CD14-positive monocyte (primary cell): ENCODE measurements around the gene SNHG17. TPM values are rescaled to one million over a fixed set of nuclear protein-coding genes. Genes with fewer than 3 reads are reported as not detected.

ENCODE experiments used
- DNase-seq, 3 donors: peaks; one replicate each; pipeline ENCODE4 v3.0.0-alpha.2; 2011 to 2022
- H2AFZ ChIP-seq: 2 replicates; pipeline ENCODE4 v1.6.0; 2012; ENCODE audit warnings: mild to moderate bottlenecking, low read depth, low read length, inconsistent platforms; ENCODE audit not compliant: insufficient read depth, poor library complexity, severe bottlenecking
- H3K27ac ChIP-seq, 2 donors: 1 replicate in 1 of 2; 2 replicates in 1 of 2; pipeline ENCODE4 v1.5.1; 2012 to 2013; ENCODE audit warnings: low read length in 2 of 2, control low read depth in 1 of 2, inconsistent platforms in 1 of 2, low read depth in 1 of 2, mild to moderate bottlenecking in 1 of 2
- H3K27me3 ChIP-seq, 2 donors: one replicate each; pipeline versions ENCODE4 v1.6.0 to v1.6.1; 2011 to 2013; ENCODE audit warnings: low read length in 2 of 2; ENCODE audit not compliant: control insufficient read depth in 2 of 2, insufficient read depth in 2 of 2
- H3K36me3 ChIP-seq, 2 donors: replicated peaks in 1 of 2; 1 replicate in 1 of 2; 2 replicates in 1 of 2; pipeline versions ENCODE4 v1.5.1 to v1.6.1; 2012 to 2013; ENCODE audit warnings: low read length in 2 of 2, control low read depth in 1 of 2, inconsistent platforms in 1 of 2, mild to moderate bottlenecking in 1 of 2; ENCODE audit not compliant: insufficient read depth in 2 of 2, control insufficient read depth in 1 of 2
- H3K4me1 ChIP-seq, 2 donors: 1 replicate in 1 of 2; 2 replicates in 1 of 2; pipeline versions ENCODE4 v1.5.1 to v1.6.1; 2012 to 2013; ENCODE audit warnings: low read length in 2 of 2, control low read depth in 1 of 2, inconsistent platforms in 1 of 2, mild to moderate bottlenecking in 1 of 2, moderate library complexity in 1 of 2; ENCODE audit not compliant: insufficient read depth in 2 of 2, control insufficient read depth in 1 of 2
- H3K4me2 ChIP-seq: replicated peaks from 2 replicates; pipeline ENCODE3; 2012; ENCODE audit warnings: low read length, moderate library complexity, mild to moderate bottlenecking; ENCODE audit not compliant: poor library complexity, severe bottlenecking; ENCODE audit errors: extremely low read depth
- H3K4me3 ChIP-seq, 3 experiments: fragments of 200-600 bp in 1 of 3; sonication (generic) in 1 of 3; replicated peaks in 1 of 3; 1 replicate in 2 of 3; 2 replicates in 1 of 3; pipeline ENCODE4 v1.5.1; 2011 to 2013; ENCODE audit warnings: low read length in 3 of 3, mild to moderate bottlenecking in 3 of 3, control low read depth in 2 of 3, low read depth in 2 of 3, inconsistent platforms in 1 of 3, moderate library complexity in 1 of 3
- H3K79me2 ChIP-seq: 2 replicates; pipeline ENCODE4 v1.6.0; 2012; ENCODE audit warnings: mild to moderate bottlenecking, control low read depth, inconsistent platforms, low read length, moderate library complexity; ENCODE audit not compliant: insufficient read depth
- H3K9ac ChIP-seq: 2 replicates; pipeline ENCODE4 v1.6.0; 2017; ENCODE audit warnings: low read length, mild to moderate bottlenecking; ENCODE audit not compliant: insufficient read depth, poor library complexity, severe bottlenecking
- H3K9me3 ChIP-seq, 2 donors: replicated peaks in 1 of 2; 1 replicate in 1 of 2; 2 replicates in 1 of 2; pipeline versions ENCODE4 v1.5.1 to v1.6.1; 2012 to 2013; ENCODE audit warnings: low read length in 2 of 2, control low read depth in 1 of 2; ENCODE audit not compliant: control insufficient read depth in 1 of 2, insufficient read depth in 1 of 2
- H4K20me1 ChIP-seq: 2 replicates; pipeline ENCODE4 v1.6.0; 2012; ENCODE audit warnings: mild to moderate bottlenecking, low read length, control low read depth, moderate library complexity; ENCODE audit not compliant: insufficient read depth
- H3K27ac Mint-ChIP-seq, 7 donors: one replicate each; pipeline ENCODE4 v1.8.0; 2020; ENCODE audit warnings: mild to moderate bottlenecking in 7 of 7, mixed read lengths in 7 of 7, moderate library complexity in 6 of 7, inconsistent platforms in 2 of 7
- H3K27me3 Mint-ChIP-seq, 3 donors: one replicate each; pipeline ENCODE4 v1.8.0; 2021 to 2022; ENCODE audit warnings: low read depth in 3 of 3, mild to moderate bottlenecking in 3 of 3, mixed read lengths in 3 of 3, moderate library complexity in 3 of 3, inconsistent platforms in 1 of 3
- H3K36me3 Mint-ChIP-seq, 2 donors: one replicate each; pipeline ENCODE4 v1.8.0; 2020; ENCODE audit warnings: mixed read lengths in 2 of 2, inconsistent platforms in 1 of 2, mild to moderate bottlenecking in 1 of 2
- H3K4me1 Mint-ChIP-seq: one replicate; pipeline ENCODE4 v1.8.0; 2020; ENCODE audit warnings: mild to moderate bottlenecking, mixed read lengths
- H3K4me3 Mint-ChIP-seq, 2 donors: one replicate each; pipeline ENCODE4 v1.8.0; 2020; ENCODE audit warnings: mild to moderate bottlenecking in 2 of 2, mixed read lengths in 2 of 2, moderate library complexity in 1 of 2
- H3K9me3 Mint-ChIP-seq, 7 donors: one replicate each; pipeline ENCODE4 v1.8.0; 2020 to 2022; ENCODE audit warnings: mixed read lengths in 7 of 7, mild to moderate bottlenecking in 6 of 7, moderate library complexity in 6 of 7, inconsistent platforms in 2 of 7
- CTCF ChIP-seq: fragments of 200-600 bp; IDR thresholded peaks from one replicate; pipeline ENCODE4 v1.8.0; 2022; ENCODE audit warnings: antibody characterized with exemption, mild to moderate bottlenecking
- WGBS: methylation state at CpG from one replicate; pipeline ENCODE4 v1.1.5; 2013; ENCODE audit warnings: missing lambda C conversion rate; ENCODE audit not compliant: insufficient coverage; 5-methylcytosine and 5-hydroxymethylcytosine counted together
- intact Hi-C, 2 donors: fragments of 100-400 bp; cut with micrococcal nuclease; formaldehyde crosslinking; loops; one replicate each; pipeline versions ENCODE4 v1.15.0 to v1.15.1; 2023
- polyA plus RNA-seq, 3 donors: library from polyadenylated mRNA; depleted of rRNA in 1 of 3; unstranded in 2 of 3; stranded (reverse) in 1 of 3; fragments of 300-500 nt in 2 of 3; fragments of >200 nt in 1 of 3; fragmentation: Illumina TruSeq in 2 of 3; gene quantifications; 1 replicate in 2 of 3; 2 replicates in 1 of 3; pipeline ENCODE4 v1.2.3, GENCODE V29; 2012 to 2021

SNHG17 gene
- polyA plus RNA-seq, 3 donors, result 10.1 to 32.4 (median 29.2) TPM

DNA sequence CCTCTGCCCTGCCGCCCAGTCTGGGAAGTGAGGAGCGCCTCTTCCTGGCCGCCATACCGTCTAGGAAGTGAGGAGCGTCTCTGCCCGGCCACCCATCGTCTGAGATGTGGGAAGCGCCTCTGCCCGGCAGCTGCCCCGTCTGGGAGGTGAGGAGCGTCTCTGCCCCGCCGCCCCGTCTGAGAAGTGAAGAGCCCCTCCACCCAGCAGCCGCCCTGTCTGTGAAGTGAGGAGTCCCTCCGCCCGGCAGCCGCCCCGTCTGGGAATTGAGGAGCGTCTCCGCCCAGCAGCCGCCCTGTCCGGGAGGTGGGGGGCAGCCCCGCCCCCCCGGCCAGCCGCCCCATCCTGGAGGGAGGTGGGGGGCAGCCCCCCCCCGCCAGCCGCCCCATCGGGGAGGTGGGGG, 27.8 kb downstream of the SNHG17 start:
- Histone ChIP-seq H3K27me3 (no peaks in the 10 kb centered on the region), H3K27ac (no peak overlapping the region), H3K4me2 (no peak overlapping the region), H4K20me1 (no peaks in the 10 kb centered on the region), H3K36me3 (peaks cover 2 to 20% of the 10 kb centered on the region in 2 donors), H3K9ac (no peak overlapping the region), H3K4me3 (no peak overlapping the region), H3K79me2 (no peaks in the 10 kb centered on the region), H3K9me3 (no peaks in the 10 kb centered on the region), H2AFZ (no peak overlapping the region), H3K4me1 (no peaks in the 10 kb centered on the region)
- Mint-ChIP-seq H3K9me3 (peaks cover 0 to 6% (median 3%) of the 10 kb centered on the region in 7 donors), H3K36me3 (peaks cover 4 to 18% of the 10 kb centered on the region in 2 donors), H3K4me1 (no peaks in the 10 kb centered on the region), H3K4me3 (no peak overlapping the region), H3K27me3 (peaks cover 1 to 6% (median 3%) of the 10 kb centered on the region in 3 donors), H3K27ac (no peak overlapping the region)
- no peak for DNase-seq
- intact Hi-C loops, result loop anchor here in 1 of 2 donors (5.0 kb wide), 1 partner anchor 175 kb away; no protein-coding TSS in a partner anchor
- TF ChIP-seq CTCF, result no peak
- WGBS, result 100% methylated on average over 4 of the region's 29 CpGs

- no peaks in the 10 kb centered on the region for H3K27me3 ChIP-seq
- Mint-ChIP-seq H3K4me3 (no peak overlapping the region), H3K4me1 (no peaks in the 10 kb centered on the region), H3K27ac (no peak overlapping the region), H3K36me3 (peaks cover 4 to 13% of the 10 kb centered on the region in 2 donors), H3K27me3 (peaks cover 1 to 6% (median 4%) of the 10 kb centered on the region in 3 donors), H3K9me3 (peaks cover 0 to 6% (median 1%) of the 10 kb centered on the region in 7 donors)
- 90% methylated on average over 4 of the region's 5 CpGs for WGBS
- H3K4me3 ChIP-seq, result no peak overlapping the region
- peaks cover 0 to 14% of the 10 kb centered on the region in 2 donors for H3K36me3 ChIP-seq
- no peak for DNase-seq
- H3K4me1 ChIP-seq, result no peaks in the 10 kb centered on the region
- H2AFZ ChIP-seq, result no peak overlapping the region
- intact Hi-C loops, result loop anchor here in 1 of 2 donors (5.0 kb wide), 1 partner anchor 174 kb away; no protein-coding TSS in a partner anchor
- H3K4me2 ChIP-seq, result no peak overlapping the region
- H3K9me3 ChIP-seq, result no peaks in the 10 kb centered on the region
- no peaks in the 10 kb centered on the region for H4K20me1 ChIP-seq
- no peak for TF ChIP-seq CTCF
- no peak overlapping the region for H3K27ac ChIP-seq
- H3K79me2 ChIP-seq, result no peaks in the 10 kb centered on the region
- H3K9ac ChIP-seq, result no peak overlapping the region
Measured at GRCh38 chr20:38406476-38406875, 28.7 kb downstream of the SNHG17 start.
